HFFc6 (cell line): ENCODE data around the gene LPGAT1. TPM values are rescaled to one million over a fixed set of nuclear protein-coding genes. Genes with fewer than 3 reads are reported as not detected.
"Not testable (repeated sequence)": the region's sequence is repeated elsewhere in the genome, so short reads cannot be mapped to it uniquely, and the experiment has no call there.

Experiments
- DNase-seq: peaks from one replicate; pipeline ENCODE4 v3.0.0-alpha.2; 2018
- H3K27ac Mint-ChIP-seq: 2 replicates; pipeline ENCODE4 v1.8.0; 2020; ENCODE audit warnings: mild to moderate bottlenecking, mixed read lengths
- H3K27me3 Mint-ChIP-seq: 2 replicates; pipeline ENCODE4 v1.8.0; 2021; ENCODE audit warnings: mild to moderate bottlenecking, moderate library complexity, mixed read lengths; ENCODE audit not compliant: insufficient read depth
- H3K36me3 Mint-ChIP-seq: 2 replicates; pipeline ENCODE4 v1.8.0; 2021; ENCODE audit warnings: low read depth, mixed read lengths
- H3K4me1 Mint-ChIP-seq: 2 replicates; pipeline ENCODE4 v1.8.0; 2020; ENCODE audit warnings: low read depth, mixed read lengths
- H3K4me3 Mint-ChIP-seq: 2 replicates; pipeline ENCODE4 v1.8.0; 2020; ENCODE audit warnings: mild to moderate bottlenecking, moderate library complexity, mixed read lengths
- H3K9me3 Mint-ChIP-seq: 2 replicates; pipeline ENCODE4 v1.8.0; 2020; ENCODE audit warnings: mild to moderate bottlenecking, mixed read lengths
- CTCF ChIP-seq: fragments of 200-600 bp; sonication (generic); IDR thresholded peaks from 2 replicates; pipeline ENCODE4 v1.5.0; 2021; ENCODE audit warnings: antibody characterized with exemption, mild to moderate bottlenecking
- total RNA-seq, 6 experiments: library from RNA; stranded (reverse); fragmentation: NEBNext Ultra II Directional; extraction: Animal tissue kit (Norgen Biotek cat#: 25700); gene quantifications; 2 replicates in 1 of 6; 3 replicates in 5 of 6; pipeline ENCODE4 v1.2.3, GENCODE V29; 2021

The LPGAT1 gene
- total RNA-seq, 6 experiments from 2014 or later: 36.4 to 50.4 (median 44.9) TPM

GRCh38 chr1:211874521-211875347, 44.2 kb upstream of the LPGAT1 start:
- no peak overlapping the region for H3K27ac Mint-ChIP-seq
- no peak for DNase-seq
- H3K4me1 Mint-ChIP-seq: peaks cover 11% of the 10 kb centered on the region
- H3K9me3 Mint-ChIP-seq: no peaks in the 10 kb centered on the region
- TF ChIP-seq CTCF: no peak
- H3K4me3 Mint-ChIP-seq: no peak overlapping the region
- peaks cover 9% of the 10 kb centered on the region for H3K27me3 Mint-ChIP-seq
- no peaks in the 10 kb centered on the region for H3K36me3 Mint-ChIP-seq

- H3K4me3 Mint-ChIP-seq, H3K9me3 Mint-ChIP-seq, H3K27ac Mint-ChIP-seq, H3K36me3 Mint-ChIP-seq, DNase-seq: not testable (repeated sequence)
- H3K4me1 Mint-ChIP-seq: peaks cover 11% of the 10 kb centered on the region
- peaks cover 12% of the 10 kb centered on the region for H3K27me3 Mint-ChIP-seq
These were observed 43.2 kb upstream of the LPGAT1 start for GRCh38 chr1:211873731-211874130.

- Mint-ChIP-seq H3K36me3 (no peaks in the 10 kb centered on the region), H3K4me1 (peaks cover 6% of the 10 kb centered on the region; the same call in 1 of the 2 replicates), H3K4me3 (no peak overlapping the region), H3K27me3 (peaks cover 10% of the 10 kb centered on the region), H3K9me3 (no peaks in the 10 kb centered on the region), H3K27ac (no peak overlapping the region)
- TF ChIP-seq CTCF: no peak
- DNase-seq: peak; percentile 31
These were observed 39.6 kb upstream of the LPGAT1 start for GRCh38 chr1:211870156-211870555.

- TF ChIP-seq CTCF: no peak
- Mint-ChIP-seq H3K4me3 (no peak overlapping the region), H3K36me3 (no peaks in the 10 kb centered on the region), H3K9me3 (no peaks in the 10 kb centered on the region), H3K4me1 (peaks cover 5% of the 10 kb centered on the region; the same call in 1 of the 2 replicates), H3K27me3 (peaks cover 12% of the 10 kb centered on the region), H3K27ac (no peak overlapping the region)
- no peak for DNase-seq
These were observed 34.6 kb upstream of the LPGAT1 start for GRCh38 chr1:211865180-211865579.

GRCh38 chr1:211859405-211859804, 28.8 kb upstream of the LPGAT1 start:
- Mint-ChIP-seq H3K4me1 (no peaks in the 10 kb centered on the region), H3K4me3 (no peak overlapping the region), H3K27ac (no peak overlapping the region), H3K9me3 (peaks cover 7% of the 10 kb centered on the region), H3K27me3 (peaks cover 12% of the 10 kb centered on the region), H3K36me3 (no peaks in the 10 kb centered on the region)
- DNase-seq: no peak
- no peak for TF ChIP-seq CTCF

GRCh38 chr1:211851174-211851573, 20.6 kb upstream of the LPGAT1 start:
- H3K4me3 Mint-ChIP-seq: no peak overlapping the region
- no peak for DNase-seq
- no peak overlapping the region for H3K27ac Mint-ChIP-seq
- H3K4me1 Mint-ChIP-seq: no peaks in the 10 kb centered on the region
- H3K27me3 Mint-ChIP-seq: no peaks in the 10 kb centered on the region; the same call in none of the 2 replicates
- no peaks in the 10 kb centered on the region for H3K36me3 Mint-ChIP-seq
- peaks cover 4% of the 10 kb centered on the region; the same call in 1 of the 2 replicates for H3K9me3 Mint-ChIP-seq
- no peak for TF ChIP-seq CTCF
